GM19035 (cell line): ENCODE results near the gene UGT3A1.

Source experiments
- ATAC-seq: cut with Tn5 transposase; IDR thresholded peaks from one replicate; pipeline ENCODE4 v1.9.1; 2021; ENCODE audit not compliant: unreplicated experiment

Gene UGT3A1

DNA sequence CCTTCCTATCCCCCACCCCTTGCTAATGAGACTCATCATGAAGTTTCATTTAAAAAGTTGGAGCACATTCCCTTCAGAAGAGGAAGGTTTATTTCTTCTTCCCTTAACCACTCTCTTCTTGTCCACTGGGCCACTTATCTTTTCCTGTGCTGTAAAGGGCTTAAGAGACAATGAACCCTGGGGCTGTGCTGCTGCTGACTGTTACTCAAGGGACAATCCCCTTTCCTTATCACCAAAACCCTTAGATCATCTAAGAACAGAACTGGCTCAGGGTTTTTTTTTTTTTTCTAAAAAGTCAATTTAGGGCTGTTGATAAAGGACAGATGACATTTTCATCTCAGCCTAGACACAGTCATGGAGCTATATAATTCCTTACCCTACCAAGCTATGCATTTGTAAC, 82.4 kb downstream of the UGT3A1 start:
- ATAC-seq, result no peak

DNA sequence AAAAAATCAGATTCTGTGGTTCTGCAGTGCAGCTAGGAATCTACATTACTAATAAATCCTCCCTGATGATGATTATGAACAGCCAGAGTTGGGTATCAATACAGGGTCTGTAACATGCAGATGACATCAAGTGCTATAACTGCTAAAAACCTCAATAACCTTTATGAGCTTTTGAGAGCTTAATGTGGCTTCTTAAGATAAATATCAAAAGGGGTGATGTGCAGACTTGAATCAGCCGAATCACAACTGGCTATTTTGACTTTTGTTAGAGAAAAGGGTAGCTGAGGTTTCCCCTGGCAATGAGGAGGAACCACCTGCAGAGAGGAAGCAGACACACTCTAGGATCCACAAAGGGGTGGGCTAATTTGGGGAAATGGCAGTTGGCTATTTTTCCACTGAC, 83.0 kb downstream of the UGT3A1 start:
- ATAC-seq, result no peak

- no peak for ATAC-seq
Observed at GRCh38 chr5:35904443-35905132, 86.6 kb downstream of the UGT3A1 start.

GRCh38 chr5:35903631-35904203, 87.5 kb downstream of the UGT3A1 start:
- no peak for ATAC-seq

- no peak for ATAC-seq
Observed at GRCh38 chr5:35902046-35902672, 89.0 kb downstream of the UGT3A1 start.
